Hematopoietic multipotent progenitor cell treated with erythropoietin and hydrocortisone succinate and interleukin-3 and kit ligand, for 4 days (in vitro differentiated cells): Measurements from ENCODE around the gene PPIE.

Source experiments
- DNase-seq: peaks from one replicate; pipeline ENCODE4 v3.0.0-alpha.2; 2015

The PPIE gene

DNA sequence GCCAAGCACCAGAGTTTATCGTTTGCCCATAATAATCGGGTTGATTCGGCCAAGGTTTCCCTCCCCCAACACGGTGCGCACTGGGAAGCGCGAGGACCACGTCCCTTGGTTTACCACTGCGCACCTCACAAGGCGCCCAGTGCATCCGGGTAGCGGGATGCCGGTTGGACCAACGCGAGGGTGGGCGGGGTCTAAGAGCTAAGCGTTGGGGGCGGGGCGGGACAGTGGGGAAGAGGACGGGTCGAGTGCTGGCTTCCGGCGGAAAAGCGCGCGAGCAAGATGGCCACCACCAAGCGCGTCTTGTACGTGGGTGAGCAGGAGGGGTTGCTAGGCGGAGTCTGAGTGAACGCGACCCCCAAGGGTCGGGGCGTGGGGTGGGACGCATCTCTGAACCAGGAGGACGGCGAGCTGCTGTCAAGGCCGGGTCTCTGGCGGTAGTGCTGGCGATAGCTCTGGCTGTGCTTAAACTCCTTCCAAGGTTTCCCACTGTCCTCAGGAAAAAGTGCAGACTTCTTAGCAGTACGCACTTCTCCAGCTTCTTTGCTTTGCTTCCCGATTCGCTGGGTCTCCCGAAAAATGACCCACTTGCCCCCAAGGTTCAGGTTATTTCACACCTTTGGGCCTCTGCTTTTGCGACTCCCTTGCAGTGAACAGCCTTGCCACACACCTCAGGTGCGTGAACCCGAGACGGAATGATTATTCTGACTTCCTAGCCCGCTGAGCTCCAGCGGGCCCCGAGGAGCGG is at the start of gene PPIE:
Gene PPIE (plus strand): TSS at position 261 of the 745 bp plus-strand sequence. CDS start 19 bp downstream, at position 280.
- peak; percentile 99 for DNase-seq

- no peak for DNase-seq
Measured at GRCh38 chr1:39689214-39689613, 49.5 kb upstream of the PPIE start.

GRCh38 chr1:39689635-39690034 is 49.0 kb upstream of the PPIE start:
- no peak for DNase-seq

DNA sequence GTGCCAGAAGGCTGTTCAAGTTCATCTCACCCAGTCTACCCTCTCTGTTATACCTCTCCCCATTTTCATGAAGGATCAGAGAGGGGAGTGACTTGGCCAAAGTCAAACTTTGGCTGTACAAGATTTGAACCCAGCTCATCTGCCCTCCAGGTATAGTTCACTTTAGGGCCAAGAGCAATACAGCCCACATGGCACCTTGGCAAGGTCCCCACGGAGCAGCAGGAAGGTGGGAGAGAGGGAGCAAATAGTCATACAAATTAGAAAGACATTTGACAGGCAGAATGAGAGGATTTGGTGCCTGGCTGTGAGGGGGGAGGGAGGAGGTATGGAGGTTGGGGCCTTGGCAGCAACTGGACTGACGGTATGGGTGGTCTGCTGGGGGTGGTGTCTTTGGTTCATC is 48.5 kb upstream of the PPIE start:
- no peak for DNase-seq

GRCh38 chr1:39690794-39691382 is 47.8 kb upstream of the PPIE start:
- DNase-seq: no peak

DNA sequence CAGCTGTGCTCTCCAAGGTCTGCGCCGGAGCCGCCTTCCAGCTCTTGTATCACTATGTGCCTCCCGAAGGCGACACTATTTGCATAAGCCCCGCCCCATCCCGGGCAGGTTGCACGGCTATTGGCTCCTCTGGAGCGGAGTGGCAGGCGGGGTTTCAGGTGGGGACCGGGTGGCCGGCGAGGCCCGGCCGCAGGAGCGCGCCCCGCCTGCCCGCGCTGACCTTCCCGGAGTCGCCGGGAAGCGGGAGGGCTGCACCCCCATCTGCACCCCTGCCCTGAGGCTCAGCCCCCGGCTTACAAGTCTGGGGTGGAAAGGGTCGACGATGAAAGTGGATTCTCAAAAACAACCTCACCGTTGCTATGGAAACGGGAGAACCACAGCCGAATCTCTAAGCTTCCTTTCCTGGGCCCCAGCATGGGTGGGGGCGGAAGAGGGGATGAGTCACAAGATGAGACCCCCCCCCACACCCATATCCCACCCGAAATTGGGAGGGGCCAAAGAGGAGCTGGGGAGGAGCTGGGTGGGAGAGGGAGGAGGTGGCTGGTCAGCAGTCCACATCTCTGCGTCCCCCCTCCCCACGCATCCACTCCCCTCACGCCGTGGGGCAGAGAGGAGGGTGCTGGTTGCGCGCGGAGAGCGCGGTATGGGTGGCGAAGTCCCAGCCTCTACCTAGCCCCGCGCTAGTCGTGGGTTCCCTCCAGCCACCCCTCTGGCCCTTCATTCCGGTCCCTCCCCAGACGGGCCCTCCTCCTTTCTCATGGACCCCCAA is 47.1 kb upstream of the PPIE start, which contains the start of gene HPCAL4:
Gene HPCAL4 (minus strand): TSS at position 51 of the 769 bp plus-strand sequence. CDS start 6,830 bp downstream, outside the sequence.
- DNase-seq: peak; percentile 94

DNA sequence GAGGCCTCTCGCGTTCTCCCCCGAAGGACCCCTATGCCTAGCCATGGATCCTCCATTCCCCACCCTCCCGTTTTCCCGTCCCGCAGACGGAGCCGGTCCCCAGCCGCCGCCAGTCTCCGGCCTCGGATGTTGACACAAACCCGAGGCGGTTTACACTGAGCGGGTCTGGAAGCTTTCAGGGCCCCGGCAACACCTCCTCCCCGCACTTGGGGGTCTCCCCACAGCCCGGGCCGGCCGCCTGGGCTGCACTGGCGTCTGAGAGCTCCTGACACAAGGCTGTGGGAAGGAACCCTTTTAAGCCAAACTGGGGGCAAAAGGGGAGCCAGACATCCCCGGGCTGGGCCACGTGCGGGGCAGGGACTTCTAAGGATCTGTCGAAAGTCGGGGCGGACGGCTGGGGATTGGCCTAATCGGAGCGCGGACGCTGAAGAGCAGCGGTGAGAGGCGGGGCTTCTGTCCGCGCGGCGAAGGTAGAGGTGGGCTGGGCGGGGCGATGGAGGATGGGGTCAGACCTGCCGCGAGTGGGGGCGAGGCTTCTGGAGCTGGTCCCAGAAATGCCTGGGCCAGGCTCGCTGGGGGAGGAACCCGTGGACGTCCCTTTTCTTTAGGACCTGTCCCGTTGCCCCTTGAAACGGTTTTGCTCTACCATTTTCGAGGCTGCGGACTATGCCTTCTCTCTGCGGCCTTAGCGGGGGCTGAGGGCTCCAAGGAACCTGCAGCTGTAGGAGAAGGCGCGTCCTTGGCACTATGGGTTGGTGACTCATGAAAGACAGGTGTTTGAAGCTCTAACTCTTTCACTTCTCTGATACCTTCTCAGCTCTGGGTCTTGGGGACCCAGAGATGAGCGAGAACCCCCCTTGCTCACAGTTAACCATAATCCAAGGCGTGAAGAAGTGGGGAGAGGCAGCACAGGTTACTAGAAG is 46.3 kb upstream of the PPIE start:
- DNase-seq: peak; percentile 8

GRCh38 chr1:39694026-39694425 is 44.7 kb upstream of the PPIE start:
- DNase-seq: no peak

DNA sequence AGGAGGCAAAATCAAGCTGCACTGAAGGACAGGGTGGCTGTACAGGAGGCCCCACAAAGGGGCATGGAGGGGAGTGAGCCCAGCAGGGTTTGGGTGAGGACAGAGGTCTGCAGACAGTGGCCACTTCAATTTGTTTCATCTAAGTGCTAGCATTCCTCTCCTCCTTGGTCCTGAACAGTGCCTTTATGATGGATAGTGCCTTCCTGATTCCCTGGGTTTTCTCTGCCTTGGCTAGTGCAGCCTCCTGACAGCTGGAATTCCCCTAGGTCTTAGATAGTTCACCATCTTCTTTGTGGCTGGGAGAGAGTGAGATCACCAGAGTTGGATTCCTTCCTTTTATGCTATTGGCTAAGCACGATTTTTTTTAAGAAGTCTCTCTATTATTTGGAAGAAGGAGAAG is 43.7 kb upstream of the PPIE start:
- DNase-seq: no peak

- DNase-seq: no peak
Measured at GRCh38 chr1:39696448-39696847, 42.2 kb upstream of the PPIE start.

- no peak for DNase-seq
Measured at GRCh38 chr1:39698568-39698967, 40.1 kb upstream of the PPIE start.

- DNase-seq: no peak
Measured at GRCh38 chr1:39699419-39699818, 39.3 kb upstream of the PPIE start.

DNA sequence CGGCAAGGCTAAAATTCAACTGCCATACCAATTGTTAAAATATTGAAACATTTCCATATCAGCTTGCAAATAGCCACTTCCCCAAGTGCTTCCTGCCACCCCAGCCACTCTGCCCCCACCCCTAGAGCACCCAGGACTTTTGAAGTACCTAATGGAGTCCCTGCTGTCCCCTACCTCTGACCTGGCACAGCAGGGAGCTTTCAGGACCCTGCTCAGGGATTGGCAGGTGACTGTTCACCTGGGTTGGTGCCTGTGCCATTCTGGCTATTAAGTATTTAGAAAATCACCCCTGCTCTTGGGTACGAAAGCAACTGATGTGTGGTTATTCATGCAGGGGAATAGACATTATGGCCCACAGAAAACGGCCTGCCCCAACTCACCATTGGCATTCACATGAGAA is 38.3 kb upstream of the PPIE start:
- no peak for DNase-seq

DNA sequence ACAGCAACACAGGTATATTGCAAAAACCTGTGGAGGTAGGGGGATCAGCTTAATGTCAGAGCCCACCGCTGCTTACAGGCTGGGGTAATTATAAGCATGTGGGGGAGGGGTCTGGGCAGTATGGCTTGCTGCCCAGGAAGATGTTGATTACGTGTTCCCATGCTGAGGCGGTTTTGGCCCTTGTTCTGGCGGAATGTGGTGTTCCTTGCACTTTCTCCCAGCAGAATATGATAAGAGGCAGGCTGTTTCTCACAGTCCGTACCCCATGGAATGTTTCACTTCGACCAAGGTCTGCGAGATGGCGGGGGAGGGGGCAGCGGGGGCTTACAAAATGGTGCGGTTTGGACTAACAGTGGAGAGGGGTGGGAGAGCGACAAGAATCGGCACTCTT is 37.6 kb upstream of the PPIE start:
- DNase-seq: no peak

DNA sequence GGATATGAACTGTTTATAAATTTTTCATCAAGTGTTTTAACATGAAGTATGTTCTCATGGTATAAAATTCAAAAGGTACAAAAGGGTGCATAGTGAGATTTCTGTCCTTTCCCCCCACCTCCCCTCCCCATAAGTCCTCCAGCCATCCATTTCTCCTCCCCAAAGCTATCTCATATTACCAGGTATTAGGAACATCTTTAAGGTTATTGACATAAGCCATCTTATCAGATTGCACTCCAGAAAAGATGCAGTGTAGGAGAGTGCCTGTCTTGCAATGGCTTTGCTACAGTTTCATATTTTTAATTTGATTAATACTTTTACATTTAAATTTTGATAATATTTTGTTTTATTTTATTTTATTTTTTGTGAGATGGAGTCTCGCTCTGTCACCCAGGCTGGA is 33.9 kb upstream of the PPIE start:
- no peak for DNase-seq

GRCh38 chr1:39707506-39707905 is 31.2 kb upstream of the PPIE start:
- DNase-seq: no peak

GRCh38 chr1:39711104-39711965 is 27.3 kb upstream of the PPIE start:
- peak; percentile 75 for DNase-seq

- no peak for DNase-seq
Measured at GRCh38 chr1:39711966-39712340, 26.7 kb upstream of the PPIE start.

DNA sequence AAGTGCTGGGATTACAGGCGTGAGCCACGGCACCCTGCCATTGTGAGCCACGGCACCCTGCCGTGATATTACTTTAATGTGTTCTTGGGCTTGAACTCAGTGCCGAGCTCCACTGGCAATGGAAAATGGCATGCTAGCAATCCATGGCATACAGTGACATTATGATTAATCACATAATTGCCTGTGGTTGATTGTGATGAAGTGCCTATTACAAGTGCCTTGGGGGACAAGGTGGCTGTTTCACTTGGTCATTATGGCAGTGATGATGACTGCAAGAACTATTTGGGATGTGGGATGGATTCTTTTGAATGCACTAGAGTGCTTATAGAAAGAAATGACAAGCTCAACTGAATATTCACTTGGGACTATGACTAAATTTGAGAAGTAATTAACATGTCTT is 25.1 kb upstream of the PPIE start:
- no peak for DNase-seq

DNA sequence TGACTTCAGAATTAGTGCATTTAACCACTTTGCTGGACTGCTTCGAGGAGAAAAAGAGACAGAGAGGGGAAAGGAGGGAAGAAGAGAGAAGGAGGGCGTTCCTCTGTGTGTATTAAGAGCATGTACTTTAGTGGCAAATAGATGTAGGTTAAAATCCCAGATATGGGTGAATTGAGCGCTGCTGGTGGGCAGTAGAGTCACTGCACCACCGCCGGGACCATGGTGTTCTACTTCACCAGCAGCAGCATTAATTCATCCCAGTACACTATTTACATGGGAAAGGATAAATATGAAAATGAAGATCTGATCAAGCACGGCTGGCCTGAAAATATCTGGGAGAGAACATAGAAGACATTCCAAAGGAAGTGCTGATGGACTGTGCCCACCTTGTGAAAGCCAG is 20.9 kb upstream of the PPIE start:
- no peak for DNase-seq

GRCh38 chr1:39720094-39720999 is 18.3 kb upstream of the PPIE start:
- DNase-seq: peak; percentile 87
